Left renal pelvis (tissue), 4 donors: Measurements from ENCODE around the gene AP3S2. TPM values are rescaled to one million over a fixed set of nuclear protein-coding genes. Genes with fewer than 3 reads are reported as not detected.
"Not testable (repeated sequence)": the region's sequence is repeated elsewhere in the genome, so short reads cannot be mapped to it uniquely, and the experiment has no call there.

Experiments used
- DNase-seq, 4 donors: peaks; one replicate each; pipeline ENCODE4 v3.0.0-alpha.2; 2013; ENCODE audit warnings: low read depth in 4 of 4, low spot score in 3 of 4
- polyA plus RNA-seq, 4 donors: library from polyadenylated mRNA; unstranded; fragments of 120-200 nt; gene quantifications; one replicate each; pipeline ENCODE4 v1.2.1, GENCODE V29; 2013; ENCODE audit not compliant: insufficient read length in 4 of 4

The AP3S2 gene
- polyA plus RNA-seq, 4 donors, result 25.7 to 50.1 (median 43.7) TPM

DNA sequence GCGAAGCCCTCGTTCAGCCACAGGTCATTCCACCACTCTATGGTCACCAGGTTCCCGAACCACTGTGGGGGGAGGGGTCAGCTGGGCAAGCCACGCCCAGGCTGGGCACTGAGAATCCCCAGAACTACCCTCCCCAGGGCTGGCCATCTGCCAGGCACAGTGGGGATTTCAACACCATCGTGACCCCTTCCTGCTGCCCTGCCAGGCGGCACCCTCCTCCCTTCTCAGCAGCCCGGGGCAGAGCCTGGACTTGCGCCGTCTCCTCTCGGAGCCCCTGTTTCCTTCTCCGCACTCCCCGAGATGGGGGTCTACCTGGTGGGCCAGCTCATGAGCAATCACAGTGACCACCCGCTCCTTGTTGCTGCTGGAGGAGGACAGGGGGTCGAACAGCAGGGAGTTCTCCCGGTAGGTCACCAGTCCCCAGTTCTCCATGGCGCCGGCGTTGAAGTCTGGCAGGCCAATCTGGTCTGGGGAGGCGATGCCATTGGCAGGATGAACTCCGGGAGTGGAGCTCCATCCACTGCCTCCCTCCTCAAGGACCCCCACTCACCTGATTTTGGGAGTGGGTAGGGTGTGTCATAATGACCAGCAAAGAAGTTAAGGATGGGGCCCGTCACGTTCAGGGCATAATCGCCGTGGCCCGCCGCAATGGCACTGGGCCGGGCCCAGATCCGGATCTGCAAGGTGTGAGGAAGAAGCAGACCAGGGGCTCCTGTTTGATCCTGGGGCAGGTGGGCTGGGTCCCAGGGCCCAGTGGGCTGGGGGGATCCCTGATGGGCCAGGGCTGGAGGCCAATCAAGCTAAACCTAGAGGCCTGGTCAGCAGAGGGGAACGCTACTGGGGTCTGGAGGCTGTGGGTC lies 89.6 kb downstream of the AP3S2 start:
- no peak for DNase-seq

DNA sequence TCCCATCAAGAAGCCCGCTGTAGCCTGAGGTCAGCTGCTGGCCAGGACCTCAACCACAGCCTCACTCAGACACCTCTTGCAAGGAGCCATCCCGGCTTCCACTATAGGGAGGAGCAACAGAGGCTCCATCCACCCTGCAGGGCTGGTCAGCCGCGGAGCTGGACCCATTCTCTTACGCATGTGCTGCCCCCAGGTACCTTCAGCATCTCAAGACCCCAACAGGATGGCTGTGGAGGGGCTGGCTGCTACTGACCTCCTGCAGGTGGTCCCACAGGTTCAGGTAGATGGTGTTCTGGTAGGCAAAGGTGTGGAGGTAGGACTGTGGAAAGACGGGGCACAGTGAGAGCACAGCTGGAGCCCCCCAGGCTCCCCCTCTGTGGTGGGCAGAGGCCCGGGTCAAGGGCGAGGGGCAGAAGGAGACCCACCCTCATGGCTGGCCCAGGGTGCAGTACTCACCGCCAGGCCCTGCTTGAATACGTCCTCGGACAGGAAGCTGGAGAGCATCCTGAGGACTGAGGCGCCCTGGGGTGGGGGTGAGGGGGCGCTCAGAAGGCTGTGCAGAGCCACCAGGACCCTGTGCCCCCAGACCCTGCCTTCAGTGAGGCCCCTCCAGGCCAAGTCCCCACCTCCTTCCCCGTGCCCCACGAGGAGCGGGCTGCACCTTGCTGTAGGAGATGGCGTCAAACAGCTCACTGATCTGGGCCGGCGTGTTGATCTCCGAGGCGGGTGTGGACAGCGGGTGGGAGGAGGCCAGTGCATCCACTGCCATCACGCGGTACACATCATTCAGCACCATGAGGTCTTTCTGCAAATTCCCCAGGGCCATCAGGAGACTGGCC lies 90.6 kb downstream of the AP3S2 start:
- no peak for DNase-seq

DNA sequence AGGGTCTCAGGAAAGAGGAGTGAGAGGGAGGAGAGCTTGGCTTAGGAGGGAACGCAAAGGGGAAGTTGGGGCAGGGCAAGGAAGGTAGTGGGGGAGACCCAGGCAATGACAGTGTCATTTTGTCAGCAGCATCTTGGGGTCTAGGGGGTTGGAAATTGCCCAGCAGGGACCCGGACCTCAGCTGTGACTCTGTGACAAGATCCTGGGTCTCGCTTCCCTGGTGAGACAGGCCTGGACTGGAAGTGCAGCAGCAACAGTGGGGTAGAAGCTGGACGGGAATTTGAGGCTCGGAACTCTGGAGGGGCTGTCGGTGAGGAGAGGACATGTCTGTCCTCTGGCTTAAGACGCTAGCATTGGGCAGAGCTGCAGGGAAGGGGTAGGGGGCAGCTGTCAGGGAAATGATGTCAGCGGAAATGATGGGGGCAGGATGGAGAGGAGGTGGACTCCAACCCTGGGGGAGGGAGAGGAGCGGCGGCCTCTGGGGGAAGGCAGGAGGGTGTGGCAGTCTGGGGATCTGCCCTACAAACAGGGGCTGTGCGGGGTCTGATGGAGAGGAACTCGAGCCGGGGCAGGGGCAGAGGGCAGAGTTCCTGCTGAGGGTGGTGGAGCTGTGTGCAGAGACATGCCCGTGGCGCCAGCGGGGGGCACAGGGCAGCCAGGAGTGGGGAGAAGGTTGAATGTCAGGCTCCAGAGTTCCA lies 91.4 kb downstream of the AP3S2 start:
- DNase-seq, result no peak

DNA sequence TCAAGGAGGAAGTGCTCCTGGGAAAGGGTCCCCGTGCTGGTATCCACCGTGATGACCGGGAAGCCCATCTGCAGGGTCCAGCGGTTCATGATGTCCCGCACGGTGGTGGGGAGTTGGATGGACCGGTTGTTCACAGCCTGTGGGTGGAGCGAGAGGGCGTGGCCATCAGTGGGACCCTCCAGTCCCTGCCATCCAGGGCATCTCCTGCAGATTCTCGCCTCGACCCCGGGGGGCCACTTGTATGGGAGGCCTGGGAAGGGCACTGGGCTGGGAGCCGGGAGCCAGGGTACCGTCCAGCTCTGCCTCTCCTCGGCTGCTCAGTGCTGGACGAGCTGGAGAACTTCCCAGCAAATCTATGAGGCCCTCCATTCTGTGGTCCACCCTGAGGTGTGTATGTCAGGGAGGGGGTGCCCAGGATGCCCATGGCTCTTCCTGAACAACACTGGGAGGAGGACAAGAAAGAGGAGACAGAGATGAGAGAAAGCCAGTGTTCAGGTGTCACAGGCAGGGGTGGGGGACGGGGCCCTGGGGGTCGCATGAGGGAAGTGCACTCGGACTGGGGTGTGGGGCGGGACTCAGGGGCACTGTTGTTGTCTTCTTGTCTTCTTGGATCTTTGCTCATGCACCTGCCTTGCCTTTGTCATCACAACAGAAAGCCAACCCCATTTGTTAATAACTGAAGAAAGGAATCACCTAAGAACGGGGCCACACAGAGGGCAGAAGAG lies 92.2 kb downstream of the AP3S2 start:
- DNase-seq, result no peak

DNA sequence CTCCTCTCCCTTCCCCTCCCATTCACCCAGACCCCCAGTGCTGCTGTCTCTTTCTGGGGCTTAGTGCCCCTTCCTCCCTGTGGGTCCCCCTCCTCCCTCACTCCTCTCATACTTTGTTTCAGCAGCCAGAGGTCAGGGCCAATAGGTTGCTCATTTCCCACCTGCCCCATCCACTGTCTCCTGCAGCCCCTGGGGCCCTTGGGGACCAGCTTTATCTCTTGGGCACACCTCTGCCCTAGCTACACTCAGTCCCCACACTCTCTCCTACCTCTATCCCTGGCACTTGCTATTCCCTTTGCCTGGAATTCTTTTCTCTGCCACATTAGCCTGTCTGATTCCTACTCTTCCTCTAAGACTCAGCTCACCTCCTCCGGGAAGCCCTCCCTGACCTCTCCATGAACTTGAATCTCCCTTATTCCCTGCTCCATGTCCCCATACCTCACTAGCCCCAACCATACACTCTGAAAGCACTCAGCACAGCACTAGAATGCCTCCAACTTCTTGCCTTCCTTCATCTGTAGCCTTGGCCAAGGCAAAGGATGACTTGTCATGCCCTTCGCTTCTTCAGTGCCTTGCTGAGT lies 93.8 kb downstream of the AP3S2 start:
- no peak for DNase-seq

DNA sequence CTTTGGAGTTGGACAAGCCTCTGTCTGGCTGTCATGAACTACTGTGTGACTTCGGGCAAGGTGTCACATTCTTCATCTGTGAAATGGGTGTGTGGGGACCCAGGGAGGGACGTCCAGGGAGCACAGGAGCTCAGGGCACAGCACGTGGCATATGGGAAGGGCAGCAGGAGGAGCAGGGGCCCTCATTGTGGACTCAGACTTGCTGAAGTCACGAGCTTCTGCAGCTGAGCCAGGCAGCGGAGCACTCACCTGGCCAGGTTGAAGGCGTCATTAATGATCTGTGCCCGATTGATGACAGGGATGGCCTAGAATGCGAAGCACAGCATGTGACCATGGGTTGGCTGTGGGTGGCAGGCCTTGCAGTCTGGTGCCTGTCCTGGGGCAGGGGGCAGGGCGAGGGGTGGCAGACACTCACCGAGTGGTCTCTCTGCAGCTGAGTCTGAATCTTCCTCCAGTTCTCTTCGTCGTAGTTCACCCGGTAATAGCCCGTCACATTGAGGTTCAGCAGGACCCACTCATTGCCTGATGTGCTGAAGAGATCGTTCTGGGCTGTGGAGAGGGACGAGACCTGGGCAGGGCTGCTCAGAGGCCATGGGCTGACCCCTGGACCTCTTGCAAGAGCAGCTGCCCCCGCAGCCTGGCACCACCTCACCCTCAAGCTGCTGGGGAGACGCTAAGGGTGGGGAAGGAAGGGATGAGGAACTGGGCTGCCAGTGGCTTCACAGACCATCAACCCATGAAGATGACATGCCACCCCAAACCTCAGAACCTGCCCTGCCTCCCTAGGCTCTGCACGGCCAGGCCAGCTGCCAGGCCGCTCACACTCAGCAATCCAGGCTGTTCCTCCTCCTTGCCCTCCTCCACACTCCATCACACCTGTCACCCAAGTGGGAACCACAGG lies 94.5 kb downstream of the AP3S2 start:
- DNase-seq, result no peak

DNA sequence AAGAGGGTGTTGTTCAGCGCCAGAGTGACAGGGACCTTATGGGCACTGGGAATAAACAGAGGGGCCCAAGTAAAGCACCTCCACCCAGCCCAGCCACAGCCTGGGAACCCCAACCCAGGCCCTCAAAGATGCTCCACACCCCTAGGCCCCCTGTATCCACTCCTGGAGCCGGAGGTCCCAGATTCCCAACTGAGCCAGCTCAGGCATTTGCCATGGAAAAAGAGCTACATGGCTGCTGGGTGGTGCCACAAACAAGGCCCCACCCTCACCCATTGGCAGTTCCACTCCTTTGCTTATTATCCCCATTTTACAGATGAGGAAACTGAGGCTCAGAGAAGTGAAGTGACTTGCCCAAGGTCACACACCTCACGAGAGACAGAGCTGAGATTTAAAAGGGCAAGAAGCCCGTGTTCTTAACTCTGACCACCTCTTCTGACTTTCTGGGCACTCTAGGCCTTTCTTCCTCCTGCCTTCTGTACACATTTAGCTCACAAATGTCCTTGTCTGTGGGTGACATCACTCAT lies 96.1 kb downstream of the AP3S2 start:
- no peak for DNase-seq

DNA sequence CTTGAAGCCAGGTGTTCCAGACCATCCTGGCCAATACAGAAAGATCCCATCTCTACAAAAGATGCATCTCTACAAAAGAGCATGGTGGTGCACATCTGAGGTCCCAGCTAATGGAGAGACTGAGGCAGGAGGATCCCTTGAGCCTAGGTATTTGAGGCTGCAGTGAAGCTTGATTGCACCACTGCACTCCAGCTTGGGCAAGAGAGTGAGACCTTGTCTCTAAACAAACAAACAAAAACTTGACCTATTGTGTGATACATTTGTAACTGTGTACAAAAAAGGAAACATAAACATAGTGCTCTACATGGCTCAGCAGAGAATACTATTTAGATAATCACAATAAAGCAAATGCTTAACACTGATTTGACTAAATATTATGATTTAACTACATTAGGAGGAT lies 97.8 kb downstream of the AP3S2 start:
- no peak for DNase-seq

DNA sequence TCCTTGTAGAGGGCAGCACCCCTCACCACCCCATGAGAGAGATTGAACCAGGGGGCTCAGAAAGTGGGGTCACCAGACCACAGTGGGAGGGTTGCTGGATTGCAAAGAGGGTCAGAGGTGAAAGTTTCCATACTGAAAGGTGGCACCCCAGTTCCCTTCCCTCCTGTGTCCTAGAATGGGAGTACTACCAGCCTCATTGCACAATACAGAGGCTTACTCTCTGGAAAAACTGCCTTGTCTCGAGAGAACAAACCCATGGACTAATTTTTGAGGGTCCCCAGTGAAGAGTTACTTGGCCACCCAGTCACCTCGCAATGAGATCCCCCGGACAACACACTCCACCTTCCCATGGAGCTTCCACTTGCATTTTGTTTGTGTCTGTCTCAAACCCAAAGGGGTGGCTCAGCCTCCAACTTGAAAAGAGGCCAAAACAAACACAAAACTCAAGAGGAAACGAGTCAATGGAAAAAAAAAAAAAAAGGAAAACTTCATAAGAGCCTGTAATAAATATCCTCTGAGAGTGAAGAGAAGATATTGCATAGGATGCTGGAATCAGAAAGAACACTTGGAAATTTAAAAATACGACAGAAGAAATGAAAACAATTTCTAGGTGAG lies 99.1 kb downstream of the AP3S2 start:
- DNase-seq, result no peak

DNA sequence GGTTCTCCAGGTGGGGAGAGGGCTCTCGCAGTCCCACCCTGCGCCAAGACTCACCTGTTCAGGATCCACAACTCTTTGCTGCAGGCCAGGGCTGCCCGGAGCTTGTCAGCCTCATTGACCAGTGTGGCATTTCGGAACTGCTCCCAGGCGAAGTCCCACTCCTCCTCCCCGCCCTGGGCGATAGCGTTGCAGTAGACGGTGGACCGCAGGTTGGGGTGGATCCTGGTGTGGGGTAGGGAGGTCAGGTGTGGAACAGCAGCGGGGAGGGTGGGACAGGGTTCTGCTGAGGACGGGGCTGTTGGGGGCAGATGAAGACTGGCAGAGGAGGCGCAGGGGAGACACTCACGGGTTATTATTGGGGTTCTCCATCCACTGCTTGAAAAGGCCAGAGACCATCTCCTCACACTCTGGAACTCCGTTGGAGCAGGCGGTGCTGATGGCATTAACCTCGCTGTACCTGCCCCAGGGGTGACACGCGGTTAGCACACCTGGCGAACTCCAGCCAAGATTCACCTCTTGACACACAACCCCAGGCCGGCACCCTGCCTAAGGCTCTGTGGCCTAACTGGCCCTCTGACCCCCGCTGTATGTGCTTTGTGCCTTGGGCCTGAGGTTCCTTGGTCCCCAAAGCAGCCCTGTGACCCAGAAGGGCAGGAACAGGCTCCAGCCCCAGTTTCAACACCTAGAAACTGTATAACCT lies 101.5 kb downstream of the AP3S2 start:
- DNase-seq, result no peak

DNA sequence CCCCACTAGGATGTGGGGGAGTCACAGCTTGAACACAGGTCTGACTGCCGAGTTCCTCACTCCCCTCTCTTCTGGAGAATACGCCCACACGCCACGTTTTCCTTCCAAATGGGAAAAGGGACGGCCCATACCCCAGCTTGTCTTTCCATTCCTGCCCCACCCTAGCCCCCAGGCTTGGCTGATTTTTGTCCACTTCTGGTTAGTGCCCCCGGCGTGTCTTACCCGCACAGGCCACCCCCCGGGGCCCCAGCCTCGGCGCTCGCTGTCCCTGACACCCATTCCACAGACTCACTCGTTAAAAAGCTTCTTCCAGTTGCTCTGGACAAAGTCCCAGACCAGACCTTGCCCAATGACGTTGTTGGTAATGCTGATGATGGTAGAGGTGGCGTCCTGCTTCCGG lies 103.1 kb downstream of the AP3S2 start:
- no peak for DNase-seq

DNA sequence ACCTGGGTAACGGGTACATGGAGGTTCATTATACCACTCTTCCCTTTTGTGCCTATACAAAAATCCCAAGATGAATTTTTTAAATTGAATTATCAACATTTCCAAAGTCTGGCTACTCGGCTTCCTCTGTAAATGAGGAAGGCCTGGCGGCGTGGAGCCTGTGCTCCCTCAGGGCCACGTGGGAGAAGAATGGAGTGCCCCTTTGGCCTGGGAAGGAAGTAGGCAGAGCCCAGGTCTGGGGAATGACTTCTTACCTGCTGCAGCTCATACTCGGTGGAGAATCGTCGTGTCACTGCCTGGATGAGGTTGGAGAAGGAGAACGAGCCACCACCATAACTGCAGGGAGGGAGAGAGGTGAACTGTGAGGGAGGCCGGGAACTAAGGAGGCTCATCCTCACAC lies 103.6 kb downstream of the AP3S2 start:
- DNase-seq, result no peak

DNA sequence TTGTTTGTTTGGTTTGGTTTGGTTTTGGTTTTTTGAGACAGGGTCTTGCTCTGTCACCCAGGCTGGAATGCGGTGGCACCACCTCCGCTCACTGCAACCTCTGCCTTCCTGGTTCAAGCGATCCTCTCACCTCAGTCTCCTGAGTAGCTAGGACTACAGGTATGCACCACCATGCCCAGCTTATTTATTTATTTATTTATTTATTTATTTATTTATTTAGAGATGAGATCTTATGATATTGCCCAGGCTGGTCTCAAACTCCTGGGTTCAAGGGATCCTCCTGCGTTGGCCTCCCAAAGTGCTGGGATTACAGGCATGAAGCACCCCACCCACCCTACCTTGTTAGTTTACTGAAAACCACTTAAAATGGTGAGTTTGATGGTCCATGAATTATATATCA lies 105.2 kb downstream of the AP3S2 start:
- DNase-seq, result not testable (repeated sequence)

DNA sequence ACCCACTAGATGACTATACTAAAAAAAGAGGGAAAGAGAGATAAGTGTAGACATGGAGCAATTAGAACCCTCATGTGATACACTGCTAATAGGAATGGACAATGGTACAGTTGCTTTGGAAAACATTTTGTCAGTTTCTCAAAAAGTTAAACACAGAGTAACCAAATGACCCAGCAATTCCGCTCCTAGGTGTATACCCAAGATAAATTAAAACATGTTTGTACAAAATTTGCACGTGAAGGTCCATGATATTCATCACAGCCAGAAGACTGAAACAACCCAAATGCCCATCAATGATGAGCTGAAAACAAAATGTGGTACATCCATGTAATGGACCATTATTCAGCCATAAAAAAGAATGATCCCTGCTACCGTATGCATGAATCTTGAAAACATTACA lies 105.8 kb downstream of the AP3S2 start:
- no peak for DNase-seq

DNA sequence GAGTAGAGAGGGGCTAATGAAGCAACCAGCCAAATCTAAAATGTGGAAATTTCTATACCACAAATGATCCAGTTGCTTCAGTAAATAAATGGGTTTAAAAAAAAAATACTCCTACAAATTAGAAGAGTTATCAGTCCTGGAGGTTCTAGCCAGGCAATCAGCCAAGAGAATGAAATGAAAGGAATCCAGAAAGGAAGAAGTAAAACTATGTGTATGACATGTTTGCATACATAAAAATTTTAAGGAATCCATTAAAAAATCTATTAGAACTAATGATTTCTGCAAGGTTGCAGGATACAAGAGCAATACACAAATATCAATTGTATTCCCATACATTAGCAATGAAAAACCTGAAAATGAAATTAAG lies 108.0 kb downstream of the AP3S2 start:
- no peak for DNase-seq

DNA sequence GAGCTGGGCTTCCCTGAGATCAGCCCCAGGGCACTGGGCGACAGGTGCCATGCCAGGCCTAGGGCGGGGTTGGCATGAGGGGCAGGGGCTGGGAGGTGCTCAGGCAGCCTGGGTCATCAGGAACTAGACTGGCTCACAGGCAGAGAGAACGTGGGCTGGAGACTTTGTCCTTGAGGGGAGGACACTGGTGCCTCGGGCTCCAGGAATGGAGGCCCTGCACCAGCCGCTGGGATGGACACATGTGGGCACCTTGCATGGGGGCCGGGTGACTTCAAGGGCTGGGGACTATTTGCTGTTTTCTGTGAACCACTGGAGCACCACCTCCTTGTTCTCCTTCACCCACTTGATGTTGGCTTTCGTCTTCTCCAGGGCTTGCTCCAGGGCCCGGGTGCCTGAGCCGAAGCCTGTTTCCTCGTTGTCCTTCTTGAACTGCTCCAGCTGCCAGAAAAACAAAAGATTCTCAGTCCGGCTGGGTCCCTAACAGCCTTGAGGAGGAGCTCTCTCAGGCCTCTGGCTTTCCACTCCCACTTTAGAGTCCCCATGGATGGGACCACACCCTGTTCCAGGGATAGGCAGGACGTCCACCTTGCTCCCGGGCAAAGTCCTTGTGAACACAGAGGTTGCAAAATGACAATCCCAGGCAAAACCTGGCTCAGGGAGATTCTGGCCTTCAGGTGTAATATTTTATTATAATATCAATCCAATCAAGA lies 108.6 kb downstream of the AP3S2 start:
- no peak for DNase-seq

DNA sequence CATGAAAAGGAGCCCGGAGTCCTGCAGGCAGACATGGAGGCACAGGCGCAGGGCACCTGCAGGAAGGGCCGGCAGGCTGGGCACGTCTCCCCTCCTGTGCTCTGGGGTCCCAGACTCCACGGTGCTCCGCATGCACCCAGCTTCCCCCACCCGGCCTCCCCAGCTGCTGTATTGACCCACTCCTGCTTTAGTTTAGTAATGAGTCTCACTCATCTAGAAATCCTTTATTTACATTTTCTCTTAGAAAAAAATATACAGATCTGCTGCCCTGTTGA lies 109.2 kb downstream of the AP3S2 start:
- DNase-seq, result no peak
